Left lung (tissue), 14 donors: ENCODE data around the gene FCER2. TPM values are rescaled to one million over a fixed set of nuclear protein-coding genes. Genes with fewer than 3 reads are reported as not detected.

ENCODE experiments used
- ATAC-seq: fragments of 200-7000 bp; cut with Tn5 transposase; one replicate; pipeline ENCODE4 v1.9.1; 2020; ENCODE audit warnings: moderate library complexity
- DNase-seq, 4 donors: peaks; one replicate each; pipeline ENCODE4 v3.0.0-alpha.2; 2013 to 2020
- H3K27ac ChIP-seq, 2 donors: fragments of 200-600 bp; sonication (generic) in 1 of 2; one replicate each; pipeline versions ENCODE4 v1.5.0 to v1.8.0; 2020 to 2021
- H3K27me3 ChIP-seq, 2 donors: fragments of 200-600 bp; sonication (generic) in 1 of 2; one replicate each; pipeline versions ENCODE4 v1.5.0 to v1.8.0; 2020 to 2021
- H3K36me3 ChIP-seq, 2 donors: fragments of 200-600 bp; sonication (generic) in 1 of 2; one replicate each; pipeline versions ENCODE4 v1.5.0 to v1.8.0; 2020 to 2021
- H3K4me1 ChIP-seq, 2 donors: fragments of 200-600 bp; one replicate each; pipeline ENCODE4 v1.8.0; 2021
- H3K4me3 ChIP-seq, 2 donors: fragments of 200-600 bp; sonication (generic) in 1 of 2; one replicate each; pipeline versions ENCODE4 v1.5.0 to v1.8.0; 2020 to 2021; ENCODE audit warnings: mild to moderate bottlenecking in 1 of 2
- H3K9me3 ChIP-seq, 2 donors: fragments of 200-600 bp; sonication (generic) in 1 of 2; one replicate each; pipeline versions ENCODE4 v1.5.0 to v1.8.0; 2020 to 2021
- CTCF ChIP-seq, 2 donors: fragments of 200-600 bp; sonication (generic) in 1 of 2; IDR thresholded peaks; one replicate each; pipeline versions ENCODE4 v1.5.0 to v1.8.0; 2021; ENCODE audit warnings: antibody characterized with exemption in 2 of 2
- intact Hi-C, 2 donors: fragments of 100-400 bp; cut with DNase I; formaldehyde crosslinking; loops; one replicate each; pipeline versions ENCODE4 v1.11.2 to v1.14.2; 2022
- long read RNA-seq, 12 donors: library from polyadenylated mRNA in 2 of 12; unstranded in 2 of 12; transcript quantifications; one replicate each; pipeline ENCODE4 v2.0.0 and lab custom pipeline, GENCODE V29; 2019 to 2026
- polyA plus RNA-seq, 6 donors: library from polyadenylated mRNA; unstranded; fragments of 120-200 nt; gene quantifications; one replicate each; pipeline ENCODE4 v1.2.1, GENCODE V29; 2013; ENCODE audit not compliant: insufficient read length in 6 of 6
- total RNA-seq, 2 donors: library from RNA; stranded (reverse); fragmentation: NEBNext Ultra II Directional; extraction: Animal tissue kit (Norgen Biotek cat#: 25700); gene quantifications; one replicate each; pipeline ENCODE4 v1.2.1, GENCODE V29; 2021
- donor health status: DM: no; HTN: yes; CAD: no.
- donor health status: DM: no; HTN: no; CAD: no.

The FCER2 gene
- total RNA-seq (under 1 TPM; 0.58 to 0.73 TPM), polyA plus RNA-seq (under 1 TPM; 0.27 to 0.61 (median 0.47) TPM)
- long read RNA-seq, donor 1, partial matches to known transcripts, result 0 of 1 reads
- long read RNA-seq, donor 1, other reads (novel, unspliced or antisense), result 0 of 1 reads
- long read RNA-seq, donor 2, result 0 reads
- long read RNA-seq, donor 3, result 0 reads
- long read RNA-seq, donor 4, partial matches to known transcripts, result 0 of 1 reads
- long read RNA-seq, donor 4, other reads (novel, unspliced or antisense), result 0 of 1 reads
- long read RNA-seq, donor 5, result 0 reads
- long read RNA-seq, donor 6, result 0 reads
- long read RNA-seq, donor 7, result 0 reads
- long read RNA-seq, donor 8, partial matches to known transcripts, result 0 of 1 reads
- long read RNA-seq, donor 8, other reads (novel, unspliced or antisense), result 0 of 1 reads
- long read RNA-seq, donor 9, result 0 reads
- long read RNA-seq, donor 10, result 0 reads
- long read RNA-seq, donor 11, result 0 reads
- long read RNA-seq, donor 12, result 0 reads

GRCh38 chr19:7701654-7702457 is at the start of gene FCER2:
TSS of gene FCER2 (minus strand) at chr19:7702131. CDS start at chr19:7699760, 2,371 bp downstream.
- intact Hi-C loops, result no loop called here
- Histone ChIP-seq H3K27me3 (peaks cover 0 to 31% of the 10 kb centered on the region in 2 donors), H3K9me3 (no peaks in the 10 kb centered on the region), H3K4me3 (no peak within 1 kb of the TSS), H3K27ac (no peak within 1 kb of the TSS), H3K4me1 (peaks cover 0 to 37% of the 10 kb centered on the region in 2 donors), H3K36me3 (no peaks in the 10 kb centered on the region)
- DNase-seq (no peak), ATAC-seq (no peak)
- TF ChIP-seq CTCF (IDR thresholded peaks at IDR 0.05), result no peak

GRCh38 chr19:7751157-7751783 is 49.3 kb upstream of the FCER2 start:
- Histone ChIP-seq H3K36me3 (no peaks in the 10 kb centered on the region), H3K27ac (no peak overlapping the region), H3K9me3 (peaks cover 0 to 7% of the 10 kb centered on the region in 2 donors), H3K4me1 (peaks cover 0 to 6% of the 10 kb centered on the region in 2 donors), H3K4me3 (no peak overlapping the region), H3K27me3 (peaks cover 0 to 9% of the 10 kb centered on the region in 2 donors)
- no peak for ATAC-seq
- DNase-seq, result no peak
- no peak for TF ChIP-seq CTCF (IDR thresholded peaks at IDR 0.05)
- intact Hi-C loops, result no loop called here

- ATAC-seq (peak; percentile 60), DNase-seq (peak in 1 of 4 donors; percentile 16)
- intact Hi-C loops, result no loop called here
- peaks cover 0 to 9% of the 10 kb centered on the region in 2 donors for H3K27me3 ChIP-seq
- H3K4me1 ChIP-seq, result peaks cover 0 to 6% of the 10 kb centered on the region in 2 donors
- H3K9me3 ChIP-seq, result no peaks in the 10 kb centered on the region
- H3K27ac ChIP-seq, result no peak overlapping the region
- H3K36me3 ChIP-seq, result no peaks in the 10 kb centered on the region
- H3K4me3 ChIP-seq, result no peak overlapping the region
- TF ChIP-seq CTCF (IDR thresholded peaks at IDR 0.05), result no peak
These were observed 46.8 kb upstream of the FCER2 start for GRCh38 chr19:7748756-7749155.

GRCh38 chr19:7748171-7748570 is 46.2 kb upstream of the FCER2 start:
- ATAC-seq (no peak), DNase-seq (no peak)
- Histone ChIP-seq H3K9me3 (no peaks in the 10 kb centered on the region), H3K4me3 (no peak overlapping the region), H3K4me1 (peaks cover 0 to 6% of the 10 kb centered on the region in 2 donors), H3K36me3 (no peaks in the 10 kb centered on the region), H3K27ac (no peak overlapping the region), H3K27me3 (peaks cover 0 to 9% of the 10 kb centered on the region in 2 donors)
- intact Hi-C loops, result no loop called here
- TF ChIP-seq CTCF (IDR thresholded peaks at IDR 0.05), result no peak
